H9 (cell line): Measurements from ENCODE around the gene APBB2. TPM values are rescaled to one million over a fixed set of nuclear protein-coding genes. Genes with fewer than 3 reads are reported as not detected.

Experiments used
- DNase-seq: peaks from one replicate; pipeline ENCODE4 v3.0.0-alpha.2; 2017
- H2AFZ ChIP-seq: one replicate; pipeline ENCODE4 v1.6.1; 2013; ENCODE audit warnings: mild to moderate bottlenecking, low read length, control low read depth, moderate library complexity
- H2AK5ac ChIP-seq: 2 replicates; pipeline ENCODE4 v1.6.1; 2013; ENCODE audit warnings: low read length, control low read depth, mixed read lengths; ENCODE audit not compliant: insufficient read length
- H2BK120ac ChIP-seq: one replicate; pipeline ENCODE4 v1.6.1; 2013; ENCODE audit warnings: low read depth, mild to moderate bottlenecking, low read length, control low read depth, inconsistent platforms; ENCODE audit not compliant: poor library complexity, severe bottlenecking
- H2BK12ac ChIP-seq: 2 replicates; pipeline ENCODE4 v1.6.1; 2013; ENCODE audit warnings: low read length, control low read depth, mixed read lengths, low read depth; ENCODE audit not compliant: insufficient read length
- H2BK15ac ChIP-seq: 2 replicates; pipeline ENCODE4 v1.6.1; 2013; ENCODE audit warnings: low read depth, low read length, control low read depth
- H2BK20ac ChIP-seq: one replicate; pipeline ENCODE4 v1.6.1; 2013; ENCODE audit warnings: low read depth, mild to moderate bottlenecking, low read length, control low read depth, inconsistent platforms; ENCODE audit not compliant: poor library complexity, severe bottlenecking
- H2BK5ac ChIP-seq: 2 replicates; pipeline ENCODE4 v1.6.1; 2013; ENCODE audit warnings: low read length, control low read depth, mixed read lengths; ENCODE audit not compliant: insufficient read length
- H3K14ac ChIP-seq: 2 replicates; pipeline ENCODE4 v1.6.1; 2013; ENCODE audit warnings: low read length, control low read depth; ENCODE audit not compliant: insufficient read depth
- H3K18ac ChIP-seq: 2 replicates; pipeline ENCODE4 v1.6.1; 2013; ENCODE audit warnings: low read depth, mild to moderate bottlenecking, mixed read lengths, low read length, control low read depth; ENCODE audit not compliant: insufficient read length
- H3K23ac ChIP-seq: 2 replicates; pipeline ENCODE4 v1.6.1; 2013; ENCODE audit warnings: low read length, control low read depth, mixed read lengths, low read depth; ENCODE audit not compliant: insufficient read length
- H3K23me2 ChIP-seq: 2 replicates; pipeline ENCODE4 v1.6.1; 2013; ENCODE audit warnings: low read depth, mild to moderate bottlenecking, mixed read lengths, low read length, control low read depth; ENCODE audit not compliant: insufficient read length, poor library complexity, severe bottlenecking
- H3K27ac ChIP-seq: 2 replicates; pipeline ENCODE4 v1.5.1; 2013; ENCODE audit warnings: low read length, control low read depth, mixed read lengths, low read depth; ENCODE audit not compliant: insufficient read length
- H3K27me3 ChIP-seq: 2 replicates; pipeline ENCODE4 v1.6.1; 2013; ENCODE audit warnings: low read length, control low read depth, inconsistent platforms; ENCODE audit not compliant: insufficient read depth
- H3K4ac ChIP-seq: 2 replicates; pipeline ENCODE4 v1.6.1; 2013; ENCODE audit warnings: low read depth, mild to moderate bottlenecking, control low read depth, inconsistent platforms, low read length, moderate library complexity
- H3K4me1 ChIP-seq: 2 replicates; pipeline ENCODE4 v1.6.1; 2013; ENCODE audit warnings: low read length, control low read depth, inconsistent platforms; ENCODE audit not compliant: insufficient read depth
- H3K4me2 ChIP-seq: 2 replicates; pipeline ENCODE4 v1.6.1; 2013; ENCODE audit warnings: low read length, control low read depth, mixed read lengths; ENCODE audit not compliant: insufficient read length, insufficient read depth
- H3K56ac ChIP-seq: 2 replicates; pipeline ENCODE4 v1.6.1; 2013; ENCODE audit warnings: low read depth, mild to moderate bottlenecking, mixed read lengths, low read length, control low read depth; ENCODE audit not compliant: insufficient read length
- H3K79me1 ChIP-seq: 2 replicates; pipeline ENCODE4 v1.6.1; 2013; ENCODE audit warnings: low read depth, mild to moderate bottlenecking, moderate library complexity, low read length, control low read depth, inconsistent platforms; ENCODE audit not compliant: insufficient read depth, poor library complexity, severe bottlenecking
- H3K79me2 ChIP-seq: 2 replicates; pipeline ENCODE4 v1.6.1; 2013; ENCODE audit warnings: low read length, control low read depth, inconsistent platforms; ENCODE audit not compliant: insufficient read depth
- H3K9ac ChIP-seq: 2 replicates; pipeline ENCODE4 v1.6.1; 2013; ENCODE audit warnings: low read length, control low read depth, mixed read lengths; ENCODE audit not compliant: insufficient read length; ENCODE audit errors: extremely low read depth
- H3K9me3 ChIP-seq: one replicate; pipeline ENCODE4 v1.6.1; 2013; ENCODE audit warnings: low read depth, low read length, inconsistent platforms; ENCODE audit not compliant: control insufficient read depth
- H3T11ph ChIP-seq: one replicate; pipeline ENCODE4 v1.6.1; 2013; ENCODE audit warnings: mild to moderate bottlenecking, low read length, control low read depth, inconsistent platforms
- H4K20me1 ChIP-seq: one replicate; pipeline ENCODE4 v1.6.1; 2013; ENCODE audit not compliant: control insufficient read depth, insufficient read length, insufficient read depth
- H4K5ac ChIP-seq: 2 replicates; pipeline ENCODE4 v1.6.1; 2013; ENCODE audit warnings: low read depth, mild to moderate bottlenecking, mixed read lengths, low read length, control low read depth; ENCODE audit not compliant: insufficient read length
- H4K8ac ChIP-seq: replicated peaks from 2 replicates; pipeline ENCODE4 v1.6.1; 2013; ENCODE audit warnings: low read length, control low read depth, mixed read lengths, low read depth; ENCODE audit not compliant: insufficient read length
- H4K91ac ChIP-seq: 2 replicates; pipeline ENCODE4 v1.6.1; 2013; ENCODE audit warnings: low read depth, mild to moderate bottlenecking, moderate library complexity, mixed read lengths, low read length, control low read depth; ENCODE audit not compliant: insufficient read length
- H3K27ac Mint-ChIP-seq, 3 experiments: 2 replicates in 2 of 3; 3 replicates in 1 of 3; pipeline ENCODE4 v1.8.0; 2020 to 2021; ENCODE audit warnings: mixed read lengths in 3 of 3, mild to moderate bottlenecking in 1 of 3, moderate library complexity in 1 of 3
- H3K27me3 Mint-ChIP-seq: 2 replicates; pipeline ENCODE4 v1.8.0; 2021; ENCODE audit warnings: low read depth, mild to moderate bottlenecking, moderate library complexity, mixed read lengths
- H3K36me3 Mint-ChIP-seq, 3 experiments: 2 replicates in 2 of 3; 3 replicates in 1 of 3; pipeline ENCODE4 v1.8.0; 2020 to 2021; ENCODE audit warnings: low read depth in 3 of 3, mixed read lengths in 3 of 3; ENCODE audit not compliant: insufficient read depth in 1 of 3
- H3K4me1 Mint-ChIP-seq, 2 experiments: 2 replicates each; pipeline ENCODE4 v1.8.0; 2020; ENCODE audit warnings: mixed read lengths in 2 of 2
- H3K4me3 Mint-ChIP-seq, 2 experiments: 2 replicates in 1 of 2; 3 replicates in 1 of 2; pipeline ENCODE4 v1.8.0; 2020 to 2021; ENCODE audit warnings: mild to moderate bottlenecking in 2 of 2, mixed read lengths in 2 of 2, moderate library complexity in 1 of 2
- H3K9me3 Mint-ChIP-seq, 2 experiments: 2 replicates in 1 of 2; 3 replicates in 1 of 2; pipeline ENCODE4 v1.8.0; 2020; ENCODE audit warnings: mild to moderate bottlenecking in 2 of 2, mixed read lengths in 2 of 2, moderate library complexity in 1 of 2
- CTCF ChIP-seq: fragments of 200-600 bp; sonication (generic); conservative IDR thresholded peaks from 3 replicates; pipeline ENCODE4 v1.8.0; 2021; ENCODE audit warnings: antibody characterized with exemption, mild to moderate bottlenecking
- WGBS: extraction: QIAGEN DNeasy Blood & Tissue Kit; methylation state at CpG from one replicate; pipeline ENCODE4 v1.1.7; 2013; ENCODE audit warnings: missing lambda C conversion rate, low lambda C conversion rate, mixed read lengths; ENCODE audit not compliant: insufficient read length; ENCODE audit errors: extremely low coverage; 5-methylcytosine and 5-hydroxymethylcytosine counted together
- total RNA-seq: library from RNA; stranded (reverse); gene quantifications from 2 replicates; pipeline ENCODE4 v1.2.1, GENCODE V29; 2021

The APBB2 gene
- total RNA-seq, 1 experiment from 2014 or later: 39.6 TPM

GRCh38 chr4:40811956-40812355 is 402.4 kb downstream of the APBB2 start:
- no peak overlapping the region for H3K23ac ChIP-seq
- no CpG with 5 or more reads among the region's 7 CpGs for WGBS
- TF ChIP-seq CTCF: no peak

More at GRCh38 chr4:40811956-40812355, 402.4 kb downstream of the APBB2 start:
- Histone ChIP-seq H3K4me2 (no peak overlapping the region), H2AFZ (no peak overlapping the region), H2BK20ac (no peak overlapping the region), H2BK15ac (no peak overlapping the region), H2AK5ac (no peak overlapping the region), H3K4ac (no peak overlapping the region), H3K27me3 (no peaks in the 10 kb centered on the region), H4K91ac (no peak overlapping the region), H3T11ph (no peak overlapping the region), H3K18ac (no peak overlapping the region), H3K79me2 (no peaks in the 10 kb centered on the region), H2BK12ac (no peak overlapping the region), H2BK120ac (no peak overlapping the region), H3K23me2 (no peaks in the 10 kb centered on the region), H2BK5ac (no peak overlapping the region), H3K9ac (no peak overlapping the region), H4K5ac (no peak overlapping the region), H3K27ac (no peak overlapping the region), H3K4me1 (peaks cover 2% of the 10 kb centered on the region; the same call in 1 of the 2 replicates), H4K8ac (no peak overlapping the region), H3K9me3 (no peaks in the 10 kb centered on the region), H3K79me1 (no peaks in the 10 kb centered on the region), H3K14ac (no peak overlapping the region), H3K56ac (no peak overlapping the region), H4K20me1 (no peaks in the 10 kb centered on the region)
- H3K4me3 Mint-ChIP-seq: no peak overlapping the region
- H3K4me1 Mint-ChIP-seq: peaks cover 4 to 9% of the 10 kb centered on the region in 2 experiments
- H3K36me3 Mint-ChIP-seq: peaks cover 3 to 23% (median 18%) of the 10 kb centered on the region in 3 experiments; a peak in 5 of 7 replicates
- DNase-seq: no peak
- no peaks in the 10 kb centered on the region for H3K9me3 Mint-ChIP-seq
- H3K27me3 Mint-ChIP-seq: no peaks in the 10 kb centered on the region
- peak overlapping the region in 1 of 3 experiments; percentile 77; a peak in 1 of 7 replicates for H3K27ac Mint-ChIP-seq
